ENCODE data around the gene MTG1.

The MTG1 gene

GRCh38 chr10:133391761-133392518 is 2.0 kb upstream of the MTG1 start:
- no peaks in the 10 kb centered on the region for H3K9me3 ChIP-seq (ENCODE audit: control insufficient read depth, low read length)
- no peak for TF ChIP-seq CTCF (IDR thresholded peaks at IDR 0.05)
- H3K4me2 ChIP-seq (ENCODE audit: low read length), result no peak overlapping the region
- no peak overlapping the region for H3K9ac ChIP-seq
- H3K79me2 ChIP-seq, result peaks cover 10% of the 10 kb centered on the region
- no peaks in the 10 kb centered on the region for H3K36me3 ChIP-seq (ENCODE audit: control insufficient read depth, insufficient read depth, low read length)
- no peaks in the 10 kb centered on the region for H3K27me3 ChIP-seq (ENCODE audit: control insufficient read depth, insufficient read depth, low read length)
- no peak overlapping the region for H2AFZ ChIP-seq
- peaks cover 2% of the 10 kb centered on the region for H3K4me1 ChIP-seq
- no peak overlapping the region for H3K27ac ChIP-seq
- no peak overlapping the region for H3K4me3 ChIP-seq (ENCODE audit: low read depth, low read length)

DNA sequence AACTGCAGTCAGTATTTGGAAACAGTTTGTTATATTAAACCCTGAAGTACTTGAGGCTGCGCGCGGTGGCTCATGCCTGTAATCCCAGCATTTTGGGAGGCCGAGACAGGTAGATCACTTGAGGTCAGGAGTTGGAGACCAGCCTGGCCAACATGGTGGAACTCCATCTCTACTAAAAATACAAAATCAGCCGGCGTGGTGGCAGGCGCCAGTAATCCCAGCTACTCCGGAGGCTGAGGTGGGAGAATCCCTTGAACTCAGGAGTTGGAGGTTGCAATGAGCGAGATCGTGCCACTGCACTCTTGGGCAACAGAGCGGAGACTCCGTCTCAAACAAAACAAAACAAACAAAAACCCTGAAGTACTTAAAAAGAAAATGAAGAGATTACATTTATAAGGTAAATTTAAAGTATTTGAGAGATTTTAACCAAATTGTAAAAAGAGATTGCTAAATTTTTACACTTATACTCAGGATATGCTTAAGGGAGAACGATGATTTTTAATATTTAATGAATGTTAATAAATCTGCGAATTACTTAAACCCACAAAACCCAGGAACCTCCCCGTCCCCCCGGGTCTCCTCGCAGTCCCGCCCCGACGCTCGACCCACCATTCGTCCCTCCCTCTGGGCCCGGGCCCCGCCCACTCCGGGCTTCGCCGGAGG is 425 bp upstream of the MTG1 start:
- Histone ChIP-seq H3K4me1 (peaks cover 2% of the 10 kb centered on the region), H3K9ac (no peak overlapping the region)
- TF ChIP-seq CTCF (IDR thresholded peaks at IDR 0.05), result no peak

GRCh38 chr10:133394801-133395221 is 854 bp downstream of the MTG1 start:
- peak overlapping the region; percentile 89 for H3K9ac ChIP-seq
- no peak for TF ChIP-seq CTCF (IDR thresholded peaks at IDR 0.05)
- H3K27me3 ChIP-seq (ENCODE audit: control insufficient read depth, insufficient read depth, low read length), result no peaks in the 10 kb centered on the region
- peak overlapping the region; percentile 87 for H2AFZ ChIP-seq
- H3K4me3 ChIP-seq (ENCODE audit: low read depth, low read length), result peak overlapping the region; percentile 88
- H3K9me3 ChIP-seq (ENCODE audit: control insufficient read depth, low read length), result no peaks in the 10 kb centered on the region
- peaks cover 14% of the 10 kb centered on the region for H3K79me2 ChIP-seq
- peaks cover 2% of the 10 kb centered on the region for H3K4me1 ChIP-seq
- H3K4me2 ChIP-seq (ENCODE audit: low read length), result peak overlapping the region; percentile 67
- no peaks in the 10 kb centered on the region for H3K36me3 ChIP-seq (ENCODE audit: control insufficient read depth, insufficient read depth, low read length)
- H3K27ac ChIP-seq, result peak overlapping the region; percentile 57

More for the DNA sequence above, 425 bp upstream of the MTG1 start:
- H3K27ac ChIP-seq, result peak overlapping the region; percentile 57
- H3K27me3 ChIP-seq (ENCODE audit: control insufficient read depth, insufficient read depth, low read length), result no peaks in the 10 kb centered on the region
- H3K4me3 ChIP-seq (ENCODE audit: low read depth, low read length), result peak overlapping the region; percentile 88
- H3K79me2 ChIP-seq, result peaks cover 10% of the 10 kb centered on the region
- peak overlapping the region; percentile 61 for H3K4me2 ChIP-seq (ENCODE audit: low read length)
- no peaks in the 10 kb centered on the region for H3K9me3 ChIP-seq (ENCODE audit: control insufficient read depth, low read length)
- peak overlapping the region; percentile 87 for H2AFZ ChIP-seq
- H3K36me3 ChIP-seq (ENCODE audit: control insufficient read depth, insufficient read depth, low read length), result no peaks in the 10 kb centered on the region

DNA sequence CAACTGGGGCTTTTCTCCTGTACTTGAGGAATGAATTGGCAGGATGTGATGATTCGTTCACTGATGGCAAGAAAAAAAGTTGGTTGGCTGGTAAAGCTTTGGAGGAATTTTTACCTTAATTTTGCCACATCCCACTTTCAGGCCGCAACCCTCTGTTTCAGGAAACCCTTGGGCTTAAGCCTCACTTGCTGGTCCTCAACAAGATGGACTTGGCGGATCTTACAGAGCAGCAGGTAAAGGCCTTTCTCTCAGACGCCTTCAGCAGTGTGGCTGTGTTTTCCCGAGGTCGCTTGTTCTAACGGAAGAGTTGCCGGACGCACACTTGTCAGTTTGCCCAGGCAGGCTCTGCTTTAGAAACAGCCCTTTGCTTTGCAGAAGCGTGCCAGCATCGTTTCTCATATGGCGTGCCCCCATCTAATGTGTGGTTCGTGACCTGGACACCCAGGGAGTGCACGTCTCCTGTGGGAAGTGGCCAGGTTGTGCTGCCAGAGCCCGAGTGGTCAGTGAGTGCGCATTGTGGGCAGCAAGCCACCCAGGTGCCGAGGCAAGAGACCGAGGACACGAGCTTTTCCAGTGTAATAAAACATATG is 2.2 kb downstream of the MTG1 start:
- Histone ChIP-seq H3K4me3 (ENCODE audit: low read depth, low read length) (no peak overlapping the region), H3K36me3 (ENCODE audit: control insufficient read depth, insufficient read depth, low read length) (no peaks in the 10 kb centered on the region), H3K9me3 (ENCODE audit: control insufficient read depth, low read length) (no peaks in the 10 kb centered on the region), H2AFZ (no peak overlapping the region), H3K79me2 (peaks cover 20% of the 10 kb centered on the region), H3K4me2 (ENCODE audit: low read length) (no peak overlapping the region), H3K4me1 (peaks cover 2% of the 10 kb centered on the region), H3K9ac (no peak overlapping the region), H3K27me3 (ENCODE audit: control insufficient read depth, insufficient read depth, low read length) (no peaks in the 10 kb centered on the region), H3K27ac (no peak overlapping the region)
- TF ChIP-seq CTCF (IDR thresholded peaks at IDR 0.05), result no peak

Data from parathyroid adenoma (tissue), 2 donors.